Lower leg skin (tissue), 3 donors: Measurements from ENCODE around the gene PTTG1IP.

Experiments
- CTCF ChIP-seq, 3 donors: fragments of 450-650 bp; IDR thresholded peaks; one replicate each; pipeline ENCODE4 v1.5.1; 2016; ENCODE audit warnings: antibody characterized with exemption in 3 of 3, mild to moderate bottlenecking in 3 of 3, moderate library complexity in 2 of 3
- POLR2A ChIP-seq, 2 donors: fragments of 450-650 bp; IDR thresholded peaks; one replicate each; pipeline ENCODE4 v1.6.1; 2016 to 2017; ENCODE audit warnings: antibody characterized with exemption in 2 of 2, mild to moderate bottlenecking in 1 of 2, moderate library complexity in 1 of 2

- TF ChIP-seq CTCF (IDR thresholded peaks at IDR 0.05) = no peak
- TF ChIP-seq POLR2A (IDR thresholded peaks at IDR 0.05) = no peak
Observed at GRCh38 chr21:44849616-44850130, 23.8 kb downstream of the PTTG1IP start.
